ENCODE data around the gene ZNF76.

Gene ZNF76

GRCh38 chr6:35259194-35259947, at the start of gene ZNF76:
Gene ZNF76 (plus strand): TSS chr6:35259735. CDS start chr6:35281152, 21,417 bp downstream.
- peak; percentile 99 for DNase-seq (ENCODE audit: low spot score)

DNA sequence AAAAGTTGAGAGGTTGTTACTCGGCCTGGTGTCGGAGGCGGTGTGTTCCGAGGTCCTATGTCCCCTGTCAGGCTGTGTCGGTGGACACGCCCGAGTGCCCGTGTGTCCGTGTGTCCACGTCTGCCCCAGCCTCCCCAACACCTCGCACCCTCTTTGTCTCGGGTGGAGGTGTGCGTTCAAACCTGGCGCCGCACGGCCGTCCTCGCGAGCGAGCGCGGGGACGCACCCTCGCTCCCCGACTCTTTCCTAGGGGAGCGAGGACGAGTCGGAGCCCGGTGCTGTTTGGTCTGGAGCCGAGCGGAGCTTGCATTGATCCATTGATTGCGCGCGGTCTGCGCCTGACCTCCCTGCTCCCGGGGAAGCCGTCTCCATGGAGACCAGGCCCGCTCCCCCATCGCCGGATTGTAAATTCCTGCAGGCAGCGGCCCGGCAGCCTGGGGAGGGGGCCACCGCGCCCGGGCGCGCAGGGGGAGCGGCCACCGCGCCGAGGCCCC, 46.2 kb upstream of the ZNF76 start:
- DNase-seq (ENCODE audit: low spot score) = peak; percentile 94

DNA sequence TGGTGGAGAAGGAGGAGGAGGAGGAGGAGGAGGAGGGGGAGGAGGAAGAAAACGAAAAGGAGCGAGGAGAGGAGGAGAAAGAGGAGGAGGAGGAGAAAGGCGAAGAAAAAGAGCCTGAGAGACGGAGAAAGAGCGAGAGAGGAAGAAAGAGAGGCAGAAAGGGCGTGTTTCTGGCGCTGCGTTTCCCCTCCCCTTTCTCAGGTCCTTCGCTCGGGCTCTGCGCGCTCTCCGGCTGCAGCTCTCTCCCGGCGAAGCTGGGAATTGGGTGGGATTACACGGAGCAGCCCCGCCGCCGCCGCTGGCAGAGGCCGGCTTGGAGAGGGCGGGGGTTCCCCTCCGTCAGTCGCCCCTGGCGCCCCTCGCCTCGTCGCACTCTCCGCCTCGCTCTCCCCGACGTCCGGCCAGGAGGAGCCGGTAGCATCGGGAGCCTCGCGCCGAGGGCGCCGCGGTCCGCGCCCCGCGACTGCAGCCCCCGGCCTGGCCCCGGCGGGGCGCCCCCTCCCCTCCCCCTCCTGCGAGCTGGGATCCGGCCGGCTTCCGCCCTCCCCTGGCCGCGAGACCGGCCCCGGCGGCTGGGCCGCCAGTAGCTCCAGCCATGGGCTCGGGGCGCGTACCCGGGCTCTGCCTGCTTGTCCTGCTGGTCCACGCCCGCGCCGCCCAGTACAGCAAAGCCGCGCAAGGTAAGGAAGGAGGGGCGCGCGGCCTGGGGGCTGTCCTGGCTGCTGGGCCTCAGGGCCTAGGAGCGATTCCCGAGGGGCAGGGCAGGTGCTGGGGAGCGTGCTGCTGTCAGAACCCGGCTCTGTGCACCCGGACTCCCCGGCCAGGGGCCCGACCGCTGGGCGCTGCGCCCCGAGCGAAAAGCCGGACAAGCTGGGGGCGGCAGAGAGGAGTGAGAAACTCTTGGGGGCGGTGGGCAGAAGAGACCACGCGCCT, 45.4 kb upstream of the ZNF76 start, which contains the start of gene SCUBE3:
Gene SCUBE3 (plus strand): TSS at position 133 of the 933 bp plus-strand sequence. CDS start 463 bp downstream, at position 596.
- DNase-seq (ENCODE audit: low spot score) = peak; percentile 86

DNA sequence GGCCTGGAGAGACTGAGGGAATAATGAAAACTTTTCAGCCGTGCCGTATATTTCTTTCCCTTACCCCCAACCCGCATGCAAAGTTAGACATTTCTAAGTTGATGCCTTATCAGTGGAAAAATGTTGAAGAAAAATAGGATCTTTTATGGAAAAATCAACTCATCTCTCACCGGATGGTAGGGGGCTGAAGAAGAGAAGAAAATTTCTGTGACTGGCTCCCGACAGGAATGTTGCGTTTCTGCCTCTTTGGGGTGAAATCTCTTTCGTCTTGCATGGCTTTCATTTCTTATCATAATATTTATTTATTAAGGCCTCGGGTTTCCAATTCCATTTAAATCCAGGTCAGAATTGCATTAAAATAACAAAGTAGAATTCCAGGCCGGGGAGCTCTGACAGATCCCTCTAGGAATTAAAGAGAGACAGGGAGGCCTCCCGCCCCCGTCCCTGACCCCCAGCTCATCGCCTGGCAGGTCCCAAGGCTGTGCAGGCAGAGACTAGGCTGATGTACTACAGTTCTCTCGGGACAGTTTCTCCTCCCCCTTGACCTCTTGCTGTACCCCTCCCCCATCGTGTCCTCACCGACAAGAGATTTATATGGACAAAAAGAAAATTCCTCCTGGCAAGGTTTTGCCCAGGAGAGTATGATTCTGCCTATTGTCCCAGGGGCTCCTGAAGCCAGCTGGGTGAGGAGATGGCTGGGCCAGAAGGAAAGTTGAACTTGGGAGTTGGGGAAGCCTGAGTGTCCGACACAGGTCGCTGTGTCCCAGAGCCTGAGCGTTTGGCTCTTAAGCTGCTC, 44.5 kb upstream of the ZNF76 start:
- no peak for DNase-seq (ENCODE audit: low spot score)

DNA sequence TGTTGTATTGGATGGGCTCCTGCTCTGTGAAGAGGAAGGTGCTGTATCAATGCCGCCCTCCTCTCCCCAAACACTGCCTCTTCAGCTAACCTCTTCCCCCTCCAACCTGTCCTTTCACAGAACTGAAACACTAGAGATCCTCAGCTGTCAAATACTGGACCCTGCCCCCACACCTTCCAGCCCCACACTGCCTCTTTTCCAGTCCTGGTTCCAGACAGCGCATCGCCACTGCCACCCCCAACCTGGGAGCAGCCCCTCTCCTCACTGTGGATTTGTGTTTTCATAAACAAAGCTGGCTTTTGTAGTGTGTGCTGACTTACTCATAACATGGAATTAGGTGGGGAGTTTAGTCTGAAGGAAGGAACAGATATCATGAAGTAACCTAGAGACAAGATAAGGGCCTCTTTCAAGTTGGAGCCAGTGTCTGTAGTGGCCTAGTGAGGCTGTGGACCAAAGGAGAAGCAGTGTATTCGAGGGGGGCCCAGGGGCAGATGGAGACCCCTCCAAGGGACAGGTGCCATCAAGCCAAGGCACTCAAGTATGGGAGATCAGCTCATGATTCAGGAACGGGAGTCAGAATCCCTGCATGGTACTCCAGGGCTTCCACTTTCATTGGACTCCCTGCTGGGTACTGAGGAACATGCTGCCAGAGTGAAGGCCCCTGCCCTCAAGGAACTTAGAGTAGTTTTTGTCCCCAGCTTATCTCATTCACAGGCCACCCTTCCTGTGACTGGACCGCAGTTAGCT, 43.7 kb upstream of the ZNF76 start:
- no peak for DNase-seq (ENCODE audit: low spot score)

- no peak for DNase-seq (ENCODE audit: low spot score)
These were observed 43.2 kb upstream of the ZNF76 start for GRCh38 chr6:35216412-35216732.

DNA sequence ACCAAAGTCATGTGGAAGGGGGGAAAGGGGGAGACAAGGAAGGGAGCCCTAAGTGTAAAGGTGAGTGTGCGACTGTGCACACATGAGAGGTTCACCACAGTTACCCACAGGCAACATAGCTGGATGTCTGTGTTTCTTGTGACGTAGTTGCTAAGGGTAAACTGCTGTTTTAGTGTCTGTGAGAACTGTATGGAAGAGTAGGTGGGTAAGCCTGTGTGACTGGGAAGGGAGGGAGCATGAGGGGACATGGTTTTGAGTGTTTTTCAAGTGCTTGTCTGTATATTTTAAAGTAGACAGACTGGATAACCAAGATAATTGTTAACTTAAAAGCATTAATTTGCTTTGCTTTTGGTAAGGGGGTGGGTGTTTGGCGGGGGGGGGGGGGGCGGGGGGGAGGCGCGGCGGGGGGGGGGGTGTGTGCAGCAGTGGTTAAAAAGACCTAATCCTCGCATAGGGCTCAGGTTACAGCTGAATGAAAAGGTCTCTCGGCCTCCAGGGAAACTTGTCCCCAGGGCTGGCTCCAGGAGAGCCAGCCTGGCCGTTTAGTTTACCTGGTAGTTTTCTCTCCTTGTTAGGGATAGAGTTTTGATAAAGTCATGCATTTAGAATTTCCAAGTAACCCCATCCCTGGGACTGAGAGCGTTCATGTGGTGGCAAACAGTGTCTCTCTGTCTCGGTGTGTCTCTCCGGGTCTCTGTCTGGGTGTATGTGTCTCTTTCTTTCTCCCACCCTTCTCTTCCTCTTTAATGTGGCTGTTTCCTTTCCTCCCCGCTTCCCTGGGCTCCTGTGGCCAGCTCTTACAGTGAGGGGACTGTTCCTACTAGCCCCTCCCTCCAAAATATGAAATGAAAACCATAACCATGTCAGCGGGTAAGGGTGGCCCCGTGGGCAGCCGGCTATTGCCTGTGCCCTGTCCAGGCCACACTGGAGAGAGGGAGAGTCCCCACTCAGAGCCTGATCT, 42.4 kb upstream of the ZNF76 start:
- no peak for DNase-seq (ENCODE audit: low spot score)

- no peak for DNase-seq (ENCODE audit: low spot score)
These were observed 41.5 kb upstream of the ZNF76 start for GRCh38 chr6:35218021-35218420.

- DNase-seq (ENCODE audit: low spot score) = no peak
These were observed 41.1 kb upstream of the ZNF76 start for GRCh38 chr6:35218456-35218855.

DNA sequence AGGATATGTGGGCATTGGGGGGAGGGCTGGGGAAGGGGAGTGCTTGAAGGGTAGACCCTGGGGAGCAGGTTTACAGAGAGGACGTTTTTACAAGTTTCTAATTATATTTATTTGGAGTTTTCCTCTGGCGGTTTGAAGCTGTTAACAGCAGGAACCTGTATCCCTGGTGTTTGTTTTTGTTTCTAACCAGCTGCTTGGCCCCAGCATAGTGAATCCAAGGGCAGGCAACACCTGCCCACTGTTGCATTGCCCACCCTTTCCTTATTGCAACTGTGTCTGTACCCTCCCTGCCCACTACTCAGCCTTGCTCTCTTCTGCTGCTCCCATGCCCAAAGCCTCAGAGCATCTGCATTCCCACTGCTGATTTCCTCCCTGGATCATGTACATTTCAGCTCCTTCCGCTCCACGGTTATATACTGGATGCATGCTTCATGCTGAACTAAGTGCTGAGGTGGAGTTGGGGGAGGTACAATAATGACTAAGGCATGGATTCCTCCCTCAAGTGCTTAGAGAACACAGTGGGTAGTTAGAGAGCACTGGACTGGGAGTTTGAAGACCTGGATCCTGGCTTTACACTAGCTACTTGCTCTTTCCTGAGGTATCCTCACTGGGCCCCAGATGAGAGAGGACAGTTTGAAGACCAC, 39.7 kb upstream of the ZNF76 start:
- no peak for DNase-seq (ENCODE audit: low spot score)

DNA sequence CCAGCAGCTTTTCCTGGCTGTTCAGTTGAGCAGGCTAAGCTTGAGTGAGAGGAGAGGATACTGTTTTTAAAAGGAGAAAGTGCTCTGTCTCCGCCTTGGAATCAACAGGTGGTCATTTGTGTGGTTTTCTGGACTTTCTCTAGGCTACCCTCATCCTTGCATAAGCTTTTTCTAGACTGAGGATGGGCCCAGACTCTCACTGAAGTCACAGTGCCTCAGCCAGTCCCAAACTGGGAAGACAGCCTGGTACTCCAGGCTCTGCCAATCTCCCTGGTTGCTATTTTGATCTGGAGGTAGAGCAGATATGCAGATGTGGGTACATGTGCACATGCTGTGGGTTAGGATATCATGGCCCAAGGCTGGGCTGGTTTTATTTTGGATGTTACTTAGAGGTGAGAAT, 38.8 kb upstream of the ZNF76 start:
- DNase-seq (ENCODE audit: low spot score) = no peak

DNA sequence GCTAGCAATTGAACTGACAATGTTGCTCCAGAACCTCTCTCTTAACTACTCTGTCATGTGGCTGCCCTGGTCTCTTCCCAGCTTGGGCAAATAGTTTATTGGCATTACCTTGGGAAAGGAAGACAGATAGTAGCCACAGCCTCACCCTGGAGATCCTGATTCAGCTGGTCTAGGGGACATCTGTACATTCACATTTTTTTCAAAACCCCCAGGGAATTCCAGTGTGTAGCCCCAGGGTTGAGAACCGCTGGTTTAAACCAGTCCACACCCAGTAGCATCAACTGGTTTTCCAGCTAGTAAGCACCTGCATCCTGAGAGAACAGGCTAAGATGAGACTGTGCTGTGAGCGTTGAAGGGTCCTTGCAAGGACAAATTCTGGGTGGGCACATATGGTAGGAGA, 36.1 kb upstream of the ZNF76 start:
- no peak for DNase-seq (ENCODE audit: low spot score)

DNA sequence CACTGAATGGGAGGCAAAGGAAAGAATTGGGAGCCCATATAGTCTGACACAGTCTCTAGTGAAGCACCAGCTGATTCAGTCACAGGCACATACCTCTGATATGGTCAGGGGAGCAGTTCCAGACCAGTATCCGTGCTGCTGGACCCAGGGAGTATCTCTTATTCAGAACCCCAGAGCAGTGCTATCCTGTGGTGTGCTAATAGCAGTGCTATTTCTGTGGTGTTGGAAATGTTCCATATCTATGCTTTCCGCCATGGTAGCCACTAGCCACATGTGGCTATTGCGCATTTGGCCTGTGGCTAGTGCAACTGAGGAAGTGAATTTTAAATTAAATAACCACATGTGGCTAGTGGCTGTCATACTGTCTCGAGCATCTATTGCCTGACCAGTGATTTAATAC, 34.8 kb upstream of the ZNF76 start:
- no peak for DNase-seq (ENCODE audit: low spot score)

DNA sequence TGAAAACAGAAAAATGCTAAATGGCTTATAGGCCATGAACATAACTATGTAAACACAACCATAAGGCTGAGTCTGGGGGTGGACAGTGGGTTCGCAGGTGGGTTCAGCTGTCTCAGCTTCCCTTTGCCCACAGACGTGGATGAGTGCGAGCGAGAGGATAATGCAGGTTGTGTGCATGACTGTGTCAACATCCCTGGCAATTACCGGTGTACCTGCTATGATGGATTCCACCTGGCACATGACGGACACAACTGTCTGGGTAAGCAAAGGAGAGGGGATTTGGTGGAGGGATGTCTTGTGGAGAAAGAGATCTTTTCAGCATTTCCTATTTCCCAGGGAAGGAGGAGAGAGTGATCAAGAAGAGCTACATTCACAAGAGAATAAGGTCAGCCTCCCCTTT, 31.1 kb upstream of the ZNF76 start:
- no peak for DNase-seq (ENCODE audit: low spot score)

DNA sequence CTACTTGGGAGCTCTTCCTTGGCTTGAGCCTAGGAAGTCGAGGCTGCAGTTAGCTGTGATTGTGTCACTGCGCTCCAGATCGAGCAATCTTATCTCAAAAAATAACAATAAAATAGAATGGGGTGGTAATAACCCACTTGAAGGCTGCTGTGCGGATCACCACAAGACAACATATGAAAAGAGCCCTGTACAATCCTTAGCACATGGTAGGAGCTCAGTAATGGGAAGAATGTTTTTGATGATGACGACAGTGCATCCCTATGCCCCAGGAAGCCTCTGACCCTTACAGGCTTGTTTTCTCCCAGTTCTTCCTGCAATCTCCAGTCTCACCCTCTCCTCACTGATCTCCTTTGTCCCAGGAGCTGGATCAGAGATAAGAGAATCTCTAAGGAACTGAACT, 30.2 kb upstream of the ZNF76 start:
- no peak for DNase-seq (ENCODE audit: low spot score)

DNA sequence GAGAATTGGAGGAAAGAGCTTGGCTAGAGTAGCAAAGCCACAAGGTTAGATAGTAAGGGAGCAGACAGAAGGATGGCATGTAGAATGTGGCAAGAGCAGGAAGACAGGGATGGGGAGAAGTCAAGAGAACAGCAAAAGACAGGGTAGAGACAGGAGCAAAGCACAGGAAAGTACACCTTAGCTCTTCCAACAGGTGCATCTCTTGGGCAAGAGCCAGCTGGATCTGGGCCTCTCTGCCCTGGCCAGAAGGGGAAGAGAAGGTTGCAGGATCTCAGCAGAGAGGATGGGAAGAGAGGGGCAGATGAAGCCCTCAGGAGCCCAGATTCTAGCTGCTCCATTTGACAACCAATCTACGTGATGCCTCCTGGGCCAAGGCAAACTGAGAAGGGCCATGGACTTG, 29.0 kb upstream of the ZNF76 start:
- no peak for DNase-seq (ENCODE audit: low spot score)

- no peak for DNase-seq (ENCODE audit: low spot score)
These were observed 28.6 kb upstream of the ZNF76 start for GRCh38 chr6:35230950-35231349.

- DNase-seq (ENCODE audit: low spot score) = no peak
These were observed 28.0 kb upstream of the ZNF76 start for GRCh38 chr6:35231563-35231962.

DNA sequence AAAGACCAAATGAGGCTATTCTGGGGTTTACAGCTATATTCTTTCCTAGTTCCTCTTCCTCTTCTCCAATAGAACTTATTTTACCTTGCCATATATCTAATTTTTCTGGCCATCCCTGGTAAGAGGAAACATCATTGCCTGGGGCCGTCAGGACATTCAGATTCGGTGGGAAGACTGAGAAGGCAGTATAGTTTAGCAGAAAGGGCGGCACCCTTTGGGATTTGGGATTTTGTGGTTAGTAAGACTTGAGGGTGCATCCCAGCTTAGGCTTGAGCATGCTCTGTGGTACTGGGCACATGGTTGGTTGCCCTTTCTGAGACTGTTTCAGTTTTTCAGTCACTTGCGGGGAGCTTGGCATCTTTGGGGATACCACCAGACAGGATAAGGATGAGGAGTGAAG, 24.6 kb upstream of the ZNF76 start:
- DNase-seq (ENCODE audit: low spot score) = no peak

GRCh38 chr6:35236223-35236622, 23.3 kb upstream of the ZNF76 start:
- DNase-seq (ENCODE audit: low spot score) = no peak
